Thyroid gland (tissue), 4 donors: Measurements from ENCODE around the gene CBS.

Experiments
- POLR2A ChIP-seq, 2 donors: fragments of 450-650 bp; IDR thresholded peaks; one replicate each; pipeline ENCODE4 v1.6.1; 2017; ENCODE audit warnings: antibody characterized with exemption in 2 of 2, mild to moderate bottlenecking in 2 of 2, moderate library complexity in 1 of 2
- TF ChIP-seq, protein P1 (sequence below), 6 experiments: fragments of 200-600 bp in 3 of 6; fragments of 450-650 bp in 3 of 6; sonication (generic) in 3 of 6; IDR thresholded peaks; one replicate each; pipeline ENCODE4 v1.5.1; 2016 to 2019; ENCODE audit warnings: antibody characterized with exemption in 6 of 6, mild to moderate bottlenecking in 2 of 6, inconsistent platforms in 1 of 6, moderate library complexity in 1 of 6

DNA sequence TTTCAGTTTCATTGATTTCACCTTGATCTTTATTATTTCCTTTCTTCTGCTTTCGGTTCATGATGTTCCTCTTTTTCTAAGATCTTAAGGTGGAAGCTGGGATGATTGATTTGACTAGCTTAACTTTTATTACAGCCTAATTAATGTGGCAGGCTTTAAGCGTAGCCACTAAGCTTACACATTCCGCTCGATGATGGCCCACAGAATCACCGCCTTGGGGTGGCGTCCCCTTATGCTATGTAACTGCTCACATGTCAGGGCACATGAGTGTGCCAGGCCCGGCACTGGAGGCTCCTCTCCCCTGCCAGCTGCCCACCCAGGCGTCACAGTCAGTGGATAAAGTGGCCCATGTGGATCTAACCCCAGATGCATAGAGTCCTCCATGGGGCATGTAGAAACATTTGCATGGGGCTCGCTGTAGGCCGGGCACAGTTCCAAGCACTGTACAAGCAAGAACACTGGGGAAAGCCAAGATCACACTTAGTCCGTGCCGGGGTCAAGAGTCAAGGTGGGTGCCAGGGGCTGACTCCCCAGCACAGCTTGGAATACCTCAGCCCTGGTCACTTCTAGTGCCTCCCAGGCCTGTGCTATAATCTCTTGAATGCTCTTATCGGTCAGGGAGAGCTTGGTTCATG, 59.6 kb downstream of the CBS start:
- TF ChIP-seq, protein P1, sequence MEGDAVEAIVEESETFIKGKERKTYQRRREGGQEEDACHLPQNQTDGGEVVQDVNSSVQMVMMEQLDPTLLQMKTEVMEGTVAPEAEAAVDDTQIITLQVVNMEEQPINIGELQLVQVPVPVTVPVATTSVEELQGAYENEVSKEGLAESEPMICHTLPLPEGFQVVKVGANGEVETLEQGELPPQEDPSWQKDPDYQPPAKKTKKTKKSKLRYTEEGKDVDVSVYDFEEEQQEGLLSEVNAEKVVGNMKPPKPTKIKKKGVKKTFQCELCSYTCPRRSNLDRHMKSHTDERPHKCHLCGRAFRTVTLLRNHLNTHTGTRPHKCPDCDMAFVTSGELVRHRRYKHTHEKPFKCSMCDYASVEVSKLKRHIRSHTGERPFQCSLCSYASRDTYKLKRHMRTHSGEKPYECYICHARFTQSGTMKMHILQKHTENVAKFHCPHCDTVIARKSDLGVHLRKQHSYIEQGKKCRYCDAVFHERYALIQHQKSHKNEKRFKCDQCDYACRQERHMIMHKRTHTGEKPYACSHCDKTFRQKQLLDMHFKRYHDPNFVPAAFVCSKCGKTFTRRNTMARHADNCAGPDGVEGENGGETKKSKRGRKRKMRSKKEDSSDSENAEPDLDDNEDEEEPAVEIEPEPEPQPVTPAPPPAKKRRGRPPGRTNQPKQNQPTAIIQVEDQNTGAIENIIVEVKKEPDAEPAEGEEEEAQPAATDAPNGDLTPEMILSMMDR (IDR thresholded peaks at IDR 0.05) = no peak
- TF ChIP-seq POLR2A (IDR thresholded peaks at IDR 0.05) = no peak
